AG09309 (cell line): Measurements from ENCODE around the gene ACOXL.

Source experiments
- DNase-seq: peaks from one replicate; pipeline ENCODE4 v3.0.0-alpha.2; 2010; ENCODE audit warnings: low read depth
- H3K4me3 ChIP-seq: 2 replicates; pipeline ENCODE4 v1.5.1; 2011; ENCODE audit warnings: mild to moderate bottlenecking, low read depth, low read length, moderate library complexity; ENCODE audit not compliant: control insufficient read depth
- CTCF ChIP-seq: IDR thresholded peaks from 2 replicates; pipeline ENCODE4 v1.5.1; 2011; ENCODE audit warnings: mild to moderate bottlenecking, low read depth, low read length, inconsistent platforms; ENCODE audit not compliant: insufficient read depth, control insufficient read depth; ENCODE audit errors: missing control alignments

Gene ACOXL

GRCh38 chr2:111166115-111166514 lies 433.7 kb downstream of the ACOXL start:
- no peak for TF ChIP-seq CTCF
- no peak for DNase-seq
- no peak overlapping the region for H3K4me3 ChIP-seq

- TF ChIP-seq CTCF: no peak
- no peak overlapping the region for H3K4me3 ChIP-seq
- DNase-seq: no peak
These were observed 434.9 kb downstream of the ACOXL start for GRCh38 chr2:111167076-111167862.

GRCh38 chr2:111167863-111168162 lies 435.4 kb downstream of the ACOXL start:
- DNase-seq: no peak
- H3K4me3 ChIP-seq: no peak overlapping the region
- no peak for TF ChIP-seq CTCF
